ENCODE measurements around the gene UBE2S. TPM values are rescaled to one million over a fixed set of nuclear protein-coding genes. Genes with fewer than 3 reads are reported as not detected.

The UBE2S gene
- total RNA-seq, 2 experiments from 2014 or later, result 50.9 to 62.9 TPM

- peaks cover 28% of the 10 kb centered on the region for H3K4me1 ChIP-seq (ENCODE audit: insufficient read depth, low read length)
- DNase-seq (no peak), ATAC-seq (ENCODE audit: poor library complexity) (no peak)
- Mint-ChIP-seq H3K9me3 (no peaks in the 10 kb centered on the region), H3K4me3 (no peak overlapping the region), H3K27ac (no peak overlapping the region), H3K4me1 (ENCODE audit: low read depth) (peaks cover 33% of the 10 kb centered on the region), H3K36me3 (ENCODE audit: low read depth) (no peaks in the 10 kb centered on the region), H3K27me3 (peaks cover 67% of the 10 kb centered on the region)
- no peak overlapping the region for H3K27ac ChIP-seq (ENCODE audit: low read depth in 1 of 2, low read length in 2 of 2)
- no peak overlapping the region for H3K4me3 ChIP-seq (ENCODE audit: low read length)
- no peaks in the 10 kb centered on the region for H3K36me3 ChIP-seq (ENCODE audit: insufficient read depth, low read length)
- POLR2A ChIA-PET, result no interaction called here
- peaks cover 58 to 82% of the 10 kb centered on the region in 2 experiments for H3K27me3 ChIP-seq (ENCODE audit: control insufficient read depth in 1 of 2, insufficient read depth in 2 of 2, low read length in 2 of 2)
- intact Hi-C loops (cut with DNase I, micrococcal nuclease), result no loop called here
- H3K9me3 ChIP-seq (ENCODE audit: control insufficient read depth in 1 of 2, insufficient read depth in 1 of 2, low read length in 2 of 2), result peaks cover 0 to 38% of the 10 kb centered on the region in 2 experiments
- CTCF ChIA-PET, result no interaction called here
- no peak for TF ChIP-seq CTCF (IDR thresholded peaks at IDR 0.05)
Measured at GRCh38 chr19:55439052-55439451, 31.5 kb upstream of the UBE2S start.

- intact Hi-C loops (cut with DNase I, micrococcal nuclease), result no loop called here
- no peak overlapping the region for H3K27ac Mint-ChIP-seq
- H3K9me3 Mint-ChIP-seq, result no peaks in the 10 kb centered on the region
- H3K27me3 ChIP-seq (ENCODE audit: control insufficient read depth in 1 of 2, insufficient read depth in 2 of 2, low read length in 2 of 2), result peaks cover 61 to 84% of the 10 kb centered on the region in 2 experiments
- ChIA-PET POLR2A (interaction anchor here (0.9 kb wide), 1 partner anchor 48 kb away, joined by 4 read pairs; the partner anchor contains the start of gene NAT14), CTCF (no interaction called here)
- ATAC-seq (ENCODE audit: poor library complexity) (no peak), DNase-seq (peak in 4 of 14 experiments; percentile 8 to 56 (median 42))
- H3K27ac ChIP-seq (ENCODE audit: low read depth in 1 of 2, low read length in 2 of 2), result no peak overlapping the region
- H3K36me3 ChIP-seq (ENCODE audit: insufficient read depth, low read length), result no peaks in the 10 kb centered on the region
- peaks cover 0 to 44% of the 10 kb centered on the region in 2 experiments for H3K9me3 ChIP-seq (ENCODE audit: control insufficient read depth in 1 of 2, insufficient read depth in 1 of 2, low read length in 2 of 2)
- H3K27me3 Mint-ChIP-seq, result peaks cover 57% of the 10 kb centered on the region
- peaks cover 21% of the 10 kb centered on the region for H3K4me1 Mint-ChIP-seq (ENCODE audit: low read depth)
- H3K4me3 ChIP-seq (ENCODE audit: low read length), result no peak overlapping the region
- H3K36me3 Mint-ChIP-seq (ENCODE audit: low read depth), result no peaks in the 10 kb centered on the region
- no peak for TF ChIP-seq CTCF (IDR thresholded peaks at IDR 0.05)
- H3K4me3 Mint-ChIP-seq, result no peak overlapping the region
- H3K4me1 ChIP-seq (ENCODE audit: insufficient read depth, low read length), result peaks cover 23% of the 10 kb centered on the region
Measured at GRCh38 chr19:55437410-55437809, 29.8 kb upstream of the UBE2S start.

DNA sequence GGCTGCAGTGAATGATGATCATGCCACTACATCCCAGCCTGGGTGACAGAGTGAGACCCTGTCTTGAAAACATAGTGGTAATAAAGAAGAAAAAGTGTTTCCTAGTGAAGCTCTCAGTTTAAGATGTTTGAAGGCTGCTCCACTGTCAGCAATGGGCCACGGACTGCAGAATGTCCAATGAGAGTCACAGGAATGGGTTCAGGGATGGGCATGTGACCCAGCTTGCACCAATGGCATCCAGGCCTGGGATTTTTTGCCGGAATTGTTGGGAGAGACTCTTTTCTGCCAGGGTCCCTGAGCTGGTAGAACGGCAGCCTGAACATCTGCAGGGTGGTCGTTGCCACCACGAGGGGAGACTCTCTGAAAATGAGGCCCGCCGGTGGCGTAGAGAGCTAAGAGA is 29.3 kb upstream of the UBE2S start:
- Mint-ChIP-seq H3K36me3 (ENCODE audit: low read depth) (no peaks in the 10 kb centered on the region), H3K27me3 (peaks cover 59% of the 10 kb centered on the region), H3K27ac (no peak overlapping the region), H3K9me3 (no peaks in the 10 kb centered on the region), H3K4me3 (no peak overlapping the region), H3K4me1 (ENCODE audit: low read depth) (peaks cover 19% of the 10 kb centered on the region)
- Histone ChIP-seq H3K4me3 (ENCODE audit: low read length) (no peak overlapping the region), H3K4me1 (ENCODE audit: insufficient read depth, low read length) (peaks cover 18% of the 10 kb centered on the region), H3K9me3 (ENCODE audit: control insufficient read depth in 1 of 2, insufficient read depth in 1 of 2, low read length in 2 of 2) (peaks cover 0 to 47% of the 10 kb centered on the region in 2 experiments), H3K36me3 (ENCODE audit: insufficient read depth, low read length) (no peaks in the 10 kb centered on the region), H3K27ac (ENCODE audit: low read depth in 1 of 2, low read length in 2 of 2) (no peak overlapping the region), H3K27me3 (ENCODE audit: control insufficient read depth in 1 of 2, insufficient read depth in 2 of 2, low read length in 2 of 2) (peaks cover 62 to 87% of the 10 kb centered on the region in 2 experiments)
- ChIA-PET POLR2A (no interaction called here), CTCF (no interaction called here)
- no peak for TF ChIP-seq CTCF (IDR thresholded peaks at IDR 0.05)
- intact Hi-C loops (cut with DNase I, micrococcal nuclease), result no loop called here
- ATAC-seq (ENCODE audit: poor library complexity) (no peak), DNase-seq (no peak)

Measured in CD4-positive, alpha-beta T cell (primary cell).